NCI-H1930 (cell line): ENCODE results near the gene CLEC3B.

ENCODE experiments used
- DNase-seq, 2 experiments: peaks; one replicate each; lab custom pipeline; 2025; lab: John Stamatoyannopoulos, UW

The CLEC3B gene

DNA sequence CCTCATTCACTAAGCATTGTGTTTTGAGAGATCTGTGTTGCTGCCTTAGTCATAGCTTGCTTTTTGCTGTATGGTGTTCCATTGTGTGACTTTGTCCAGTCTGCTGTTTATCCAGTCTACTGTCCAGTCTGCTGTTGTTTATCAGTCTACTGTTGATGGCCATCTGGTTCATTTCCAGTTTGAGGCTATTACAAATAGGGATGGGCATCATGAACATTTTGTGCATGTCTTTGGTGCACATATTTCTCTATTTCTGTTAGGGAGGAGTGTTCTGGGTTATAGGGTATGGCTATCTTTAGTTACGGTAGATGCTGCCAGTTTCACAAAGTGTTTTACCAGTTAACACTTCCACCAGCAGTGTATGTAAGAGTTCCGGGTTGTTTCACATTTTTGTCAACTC is 22.2 kb upstream of the CLEC3B start:
- DNase-seq: no peak

DNA sequence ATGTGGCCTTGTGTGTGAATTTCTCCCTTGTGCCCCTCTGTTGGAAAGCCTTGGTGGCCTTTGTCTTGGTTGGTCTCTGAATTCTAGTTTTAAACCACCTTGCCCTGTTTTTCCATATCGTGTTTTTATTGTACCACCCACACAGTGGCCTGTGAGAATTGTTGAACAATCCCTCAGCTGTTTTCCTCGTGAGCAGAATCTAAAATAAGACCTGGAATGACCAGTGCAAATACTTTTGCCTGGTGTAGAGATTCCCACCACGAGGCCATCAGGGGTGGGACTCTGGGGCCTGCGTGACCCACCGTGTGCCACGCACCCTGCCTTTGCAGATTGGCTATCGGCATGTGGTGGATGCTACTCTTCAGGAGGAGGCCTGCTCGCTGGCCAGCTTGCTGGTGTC is 19.0 kb upstream of the CLEC3B start:
- DNase-seq: no peak

DNA sequence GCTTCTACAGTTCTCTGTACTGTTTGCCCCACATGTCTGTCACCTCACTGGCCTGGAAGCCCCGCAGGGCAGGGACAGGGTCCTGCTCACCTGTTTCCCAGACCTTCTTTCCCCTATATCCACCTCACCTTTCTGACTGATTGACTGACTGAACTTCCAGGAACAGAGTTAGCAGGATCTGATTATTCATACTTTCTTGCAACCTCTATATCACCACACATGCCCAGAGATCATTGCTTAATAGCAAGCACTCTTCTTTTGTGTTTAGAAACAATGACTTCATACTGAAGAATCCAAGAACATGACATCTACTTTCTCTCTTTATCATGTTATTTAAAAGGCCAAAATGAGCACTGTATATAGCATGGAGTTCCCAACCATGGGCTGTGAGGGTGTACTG is 18.0 kb upstream of the CLEC3B start:
- DNase-seq: no peak

DNA sequence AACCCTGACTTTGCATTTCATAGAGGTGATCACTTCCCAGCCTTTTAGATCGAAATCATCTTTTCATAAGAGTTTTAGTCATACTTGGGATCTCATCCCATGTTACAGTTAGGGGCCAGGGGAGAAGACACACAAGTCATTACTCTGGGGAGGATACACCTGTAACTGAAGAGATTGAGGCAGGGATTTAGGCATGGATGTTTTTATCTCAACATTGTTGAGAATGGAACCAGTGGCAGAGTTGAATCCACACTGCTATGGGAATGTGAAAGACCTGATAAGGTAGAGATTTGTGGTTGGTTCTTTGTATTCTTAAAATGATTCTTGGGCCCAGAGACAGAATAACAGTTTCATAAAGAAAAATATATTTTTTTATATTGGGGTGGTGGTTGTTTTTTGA is 16.2 kb upstream of the CLEC3B start:
- DNase-seq: no peak

DNA sequence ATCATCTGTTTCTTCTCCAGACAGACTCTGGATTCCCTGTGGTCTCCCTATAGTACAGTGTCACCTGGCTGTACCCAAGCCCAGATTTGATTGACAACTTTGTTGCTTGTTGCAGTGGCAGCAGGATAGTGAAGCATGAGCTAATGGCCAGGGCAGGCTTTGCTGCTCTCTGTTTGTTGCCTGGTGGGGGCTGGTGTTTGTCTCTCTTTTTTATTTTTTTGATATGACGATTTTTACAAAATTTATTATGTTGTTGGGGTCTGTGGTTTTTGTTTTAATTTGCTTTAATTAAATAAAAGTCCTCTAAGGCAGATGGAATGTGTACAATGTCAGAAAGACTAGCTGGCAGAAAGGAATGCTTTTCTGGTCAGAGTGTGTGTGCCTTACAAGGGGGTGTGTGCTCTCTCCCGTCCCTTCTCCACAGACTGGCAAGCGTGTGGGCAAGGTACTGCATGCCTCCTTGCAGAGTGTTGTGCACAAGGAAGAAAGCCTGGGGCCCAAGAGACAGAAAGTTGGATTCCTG is 15.2 kb upstream of the CLEC3B start:
- DNase-seq: no peak

DNA sequence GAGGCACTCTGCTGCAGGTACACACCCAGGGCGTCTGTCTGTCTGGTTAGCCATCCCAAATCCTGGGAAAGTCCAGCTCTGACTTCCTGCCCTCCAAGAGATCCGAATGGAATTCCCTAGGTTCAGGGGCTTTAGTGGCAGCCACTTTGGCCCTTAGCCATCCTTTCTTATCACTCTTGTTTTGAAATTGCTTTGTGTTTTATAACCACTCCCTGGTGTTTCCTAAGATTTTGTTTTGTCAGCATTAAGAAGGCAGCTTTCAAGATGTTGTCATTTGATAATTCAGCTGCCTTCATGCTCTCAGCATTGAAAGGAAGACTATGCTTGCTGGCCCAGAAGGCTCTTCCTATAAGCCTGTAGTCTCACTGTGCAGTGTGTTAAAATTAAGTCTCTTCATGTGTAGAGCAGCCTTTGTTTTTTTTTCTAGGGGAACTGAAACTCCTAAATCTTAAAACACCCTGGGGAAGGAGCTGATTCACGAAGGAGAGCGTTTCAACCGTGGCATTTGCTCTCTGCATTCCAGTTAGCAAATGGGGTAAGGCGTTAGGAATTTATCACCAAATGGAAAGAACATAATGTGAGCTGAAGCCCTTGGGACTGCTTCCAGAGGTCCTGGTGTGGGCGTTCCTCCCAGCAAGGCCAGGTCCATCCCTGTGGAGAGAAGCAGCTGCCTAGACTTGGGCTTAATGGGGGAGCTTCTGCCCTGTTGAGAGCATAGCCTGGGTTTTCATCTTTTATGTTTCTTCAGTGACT is 14.2 kb upstream of the CLEC3B start:
- DNase-seq: no peak

DNA sequence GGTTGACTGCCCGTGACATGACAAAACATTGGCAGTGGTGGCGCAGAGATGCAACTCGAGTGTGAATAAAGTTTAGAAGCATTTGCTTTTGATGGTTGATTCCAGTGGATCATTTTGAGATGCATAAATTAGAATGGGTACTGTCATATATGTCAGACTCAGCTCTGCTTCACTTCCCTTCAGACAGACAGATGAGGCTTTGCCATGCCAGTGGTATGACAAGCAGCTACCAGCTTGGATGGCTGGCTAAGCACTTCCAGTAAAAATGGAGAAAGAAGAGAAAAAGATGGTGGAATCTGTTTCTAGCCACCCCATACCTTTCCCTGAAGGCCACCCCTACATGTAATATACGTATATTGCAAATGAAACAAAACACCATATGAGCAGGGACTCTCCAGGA is 13.5 kb upstream of the CLEC3B start:
- no peak for DNase-seq

DNA sequence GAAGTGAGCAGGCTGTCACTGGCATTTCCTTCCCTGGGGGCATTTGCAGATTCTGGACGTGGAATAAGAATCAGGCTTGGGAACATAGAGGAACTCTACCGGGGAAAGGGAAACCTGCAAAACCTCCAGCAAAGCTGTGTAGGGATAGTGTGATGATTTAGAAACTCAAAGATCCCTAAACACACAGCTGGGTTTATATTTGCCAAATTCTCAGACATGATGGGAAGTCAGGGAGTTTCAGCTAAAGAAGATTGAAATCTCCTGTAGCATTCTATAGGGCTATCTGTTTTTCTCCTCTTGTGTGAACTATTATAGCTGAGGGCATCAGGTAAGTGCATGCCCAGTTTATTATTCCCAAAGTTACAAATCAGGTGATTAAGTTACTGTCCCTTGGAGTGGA is 9.2 kb upstream of the CLEC3B start:
- DNase-seq: no peak

DNA sequence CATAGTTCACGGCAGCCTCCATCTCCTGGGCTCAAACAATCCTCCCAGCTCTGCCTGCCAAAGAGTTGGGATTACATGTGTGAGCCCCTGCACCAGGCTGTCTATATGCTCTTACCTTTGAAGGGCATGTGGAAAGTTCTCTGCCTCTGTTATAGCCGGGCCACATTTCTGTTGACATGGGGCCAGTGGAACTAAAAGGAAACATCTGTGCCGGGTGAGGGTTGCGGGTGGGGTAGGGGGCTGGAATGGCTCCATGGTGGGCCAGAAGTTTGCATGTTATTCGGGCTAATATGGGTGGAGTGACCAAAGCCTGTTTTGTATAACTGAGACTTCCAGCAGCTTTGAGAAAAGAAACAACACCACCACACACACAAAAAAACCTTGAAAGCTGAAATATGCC is 8.3 kb upstream of the CLEC3B start:
- DNase-seq: no peak

DNA sequence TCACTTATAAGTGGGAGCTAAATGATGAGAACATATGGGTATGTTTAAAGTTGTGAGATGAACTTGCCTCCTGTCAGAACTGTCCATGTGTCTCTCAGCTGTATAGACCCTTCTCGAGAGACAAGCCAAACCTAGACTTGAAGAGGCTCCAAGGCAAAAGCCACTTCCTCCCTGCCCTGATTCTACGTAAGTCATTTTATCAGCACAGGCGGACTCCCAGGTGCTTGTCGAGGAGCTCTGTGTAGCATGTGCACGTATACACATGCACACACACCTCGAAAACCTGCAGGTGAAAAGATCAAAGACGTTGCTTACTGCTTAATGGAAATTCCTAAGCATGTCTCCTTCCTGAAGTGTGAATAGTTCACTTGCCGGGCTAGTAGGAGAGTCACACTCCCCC is 5.6 kb upstream of the CLEC3B start:
- DNase-seq: no peak

DNA sequence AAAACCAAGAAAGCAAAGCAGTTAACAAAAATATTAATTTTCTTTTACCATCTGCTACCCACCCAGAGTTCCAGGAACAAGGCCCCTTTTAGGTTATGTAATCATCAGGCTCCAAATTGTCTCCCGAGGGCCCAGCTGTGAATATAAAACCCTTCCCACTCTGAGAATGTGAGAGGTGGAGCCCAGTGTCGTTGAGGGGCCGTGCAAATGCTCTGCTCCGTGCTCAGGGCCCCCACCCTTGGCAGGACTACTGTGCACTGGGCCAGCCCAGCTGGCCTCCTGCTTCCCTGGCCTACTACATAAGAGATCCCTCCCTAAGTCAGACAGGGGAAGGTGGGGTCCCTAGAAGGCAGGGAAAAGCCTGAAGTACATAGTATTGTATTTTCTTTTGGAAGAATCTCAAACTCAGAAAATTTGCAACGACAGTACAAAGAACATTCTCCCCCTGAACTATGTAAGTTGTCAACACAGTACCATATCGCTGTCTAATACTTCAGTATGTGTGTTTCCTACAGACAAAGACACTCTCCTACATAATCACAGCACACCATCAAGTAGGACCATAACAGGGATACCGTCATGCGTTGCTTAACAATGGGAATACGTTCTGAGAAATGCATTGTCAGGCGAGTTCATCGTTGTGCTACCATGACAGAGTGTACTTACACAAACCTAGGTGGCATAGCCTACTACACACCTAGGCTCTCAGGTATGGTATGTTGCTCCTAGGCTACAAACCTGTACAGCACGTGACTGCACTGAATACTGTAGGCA is 4.4 kb upstream of the CLEC3B start:
- no peak for DNase-seq

DNA sequence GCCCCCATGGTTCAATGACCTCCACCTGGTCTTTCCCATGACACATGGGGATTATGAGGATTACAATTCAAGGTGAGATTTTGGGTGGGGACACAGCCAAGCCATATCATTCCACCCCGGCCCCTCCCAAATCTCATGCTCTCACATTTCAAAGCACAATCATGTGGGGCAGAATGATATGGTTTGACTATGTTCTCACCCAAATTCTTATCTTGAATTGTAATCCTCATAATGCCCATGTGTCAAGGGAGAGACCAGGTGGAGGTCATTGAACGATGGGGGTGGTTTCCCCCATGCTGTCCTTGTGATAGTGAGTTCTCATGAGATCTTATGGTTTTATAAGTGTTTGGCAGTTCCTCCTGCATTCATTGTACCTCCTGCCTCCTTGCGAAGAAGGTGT is 2.4 kb upstream of the CLEC3B start:
- no peak for DNase-seq

DNA sequence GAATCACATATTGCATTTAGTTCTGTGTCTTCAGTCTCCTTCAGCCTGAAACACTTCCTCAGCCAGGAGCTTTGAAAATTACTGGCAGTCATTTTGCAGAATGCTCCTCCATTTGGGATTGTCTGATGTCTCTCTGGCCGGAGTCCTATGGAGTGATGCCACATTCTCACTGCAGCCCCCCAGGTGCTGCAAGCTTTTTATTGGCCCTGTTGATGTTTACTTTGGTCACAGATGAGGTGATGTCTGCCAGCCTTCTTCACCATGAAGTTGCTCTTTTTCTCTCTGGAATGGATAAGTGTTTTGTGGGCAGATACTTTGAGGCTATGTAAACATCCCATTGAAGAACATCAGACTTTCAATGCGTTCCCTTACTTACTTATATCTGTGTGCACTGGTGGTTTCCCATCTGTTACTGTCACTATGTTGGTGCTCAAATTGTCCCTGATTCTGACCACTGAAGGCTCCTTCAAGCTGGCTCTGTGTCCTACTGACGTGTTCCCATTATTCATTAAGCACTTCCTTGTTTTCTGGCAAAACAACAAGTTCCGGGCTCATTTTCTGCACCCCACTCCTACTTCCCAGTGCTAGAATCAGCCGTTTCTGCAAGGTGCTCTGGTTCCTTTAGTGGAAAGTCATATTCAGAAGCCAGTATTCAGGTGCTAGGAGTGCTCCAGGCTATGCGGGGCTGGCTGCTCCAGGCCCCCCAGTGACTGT is 1.4 kb upstream of the CLEC3B start:
- DNase-seq: no peak

DNA sequence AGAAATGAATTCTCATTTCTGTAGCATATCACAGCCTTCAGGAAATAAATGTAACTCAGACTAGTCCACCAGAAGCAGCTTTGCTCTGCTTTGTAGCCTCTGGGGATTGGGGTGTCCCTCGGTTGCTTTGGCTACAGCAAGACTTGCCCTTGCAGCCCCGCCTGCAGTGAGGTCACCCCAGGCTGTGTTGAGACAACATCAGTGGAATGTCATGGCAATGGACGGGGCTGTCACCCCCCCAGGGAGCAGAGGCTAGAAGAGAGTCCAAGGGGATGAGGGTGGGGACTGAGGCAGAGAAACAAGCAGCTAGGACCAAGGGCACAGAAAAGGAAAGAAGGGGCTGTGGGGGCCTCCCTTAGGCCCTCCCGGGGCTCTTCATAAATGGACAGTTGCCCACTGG is 854 bp downstream of the CLEC3B start:
- no peak for DNase-seq

DNA sequence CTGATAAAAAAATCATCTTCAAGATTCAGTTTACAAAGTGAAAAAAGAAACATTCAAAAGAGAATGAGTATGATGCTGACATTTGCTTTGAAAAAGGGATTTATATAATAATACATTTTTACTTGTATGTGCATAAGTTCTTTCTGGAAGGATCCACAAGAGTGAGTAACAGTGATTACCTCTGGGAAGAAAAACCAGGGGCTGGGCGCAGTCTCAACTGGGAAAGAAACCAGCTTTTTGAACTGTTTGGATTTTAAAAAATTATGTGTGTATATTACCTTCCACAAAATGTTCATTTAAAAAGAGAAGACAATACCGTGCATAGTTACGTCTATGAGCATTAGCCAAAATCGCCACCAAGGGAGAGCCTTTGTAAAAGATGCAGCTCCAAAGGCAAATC is 1.3 kb downstream of the CLEC3B start:
- DNase-seq: no peak

DNA sequence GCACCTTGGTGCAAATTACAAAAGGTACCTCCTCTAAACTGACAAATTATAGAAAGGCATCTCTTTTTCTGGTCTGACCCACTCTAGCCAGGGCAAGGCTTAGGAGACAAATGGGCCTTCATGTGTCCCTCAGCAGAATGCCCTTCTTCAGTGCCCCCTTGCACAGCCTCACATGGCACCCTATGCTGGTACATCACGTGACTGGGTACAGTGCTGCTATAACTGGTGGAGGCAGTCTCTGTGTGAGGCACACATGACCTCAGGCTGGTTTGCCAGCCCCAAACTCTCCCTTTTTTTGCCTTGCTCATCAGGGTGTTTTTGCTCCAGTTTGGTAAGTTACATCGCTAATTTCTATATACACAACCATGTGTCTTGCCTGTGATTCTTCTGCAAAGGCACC is 3.1 kb downstream of the CLEC3B start:
- DNase-seq: no peak

DNA sequence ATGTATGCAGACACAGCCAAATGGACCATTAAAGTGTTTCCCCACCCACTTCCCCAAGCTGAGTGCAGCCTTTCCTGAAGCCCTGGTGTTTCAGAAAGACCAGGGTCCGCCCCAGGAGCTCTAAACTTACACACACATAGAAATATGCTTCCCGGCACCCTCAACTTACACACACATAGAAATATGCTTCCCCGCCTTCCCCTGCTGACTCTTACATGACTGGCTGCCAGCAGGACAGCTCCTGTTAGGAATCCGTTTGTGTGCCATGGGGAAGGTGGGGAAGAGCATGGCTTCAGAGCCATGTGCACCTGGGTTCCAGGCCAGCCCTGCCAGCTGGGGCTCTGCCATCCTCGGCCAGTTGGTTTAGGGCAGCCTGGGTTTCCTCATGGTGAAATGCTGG is 3.6 kb downstream of the CLEC3B start:
- DNase-seq: no peak

DNA sequence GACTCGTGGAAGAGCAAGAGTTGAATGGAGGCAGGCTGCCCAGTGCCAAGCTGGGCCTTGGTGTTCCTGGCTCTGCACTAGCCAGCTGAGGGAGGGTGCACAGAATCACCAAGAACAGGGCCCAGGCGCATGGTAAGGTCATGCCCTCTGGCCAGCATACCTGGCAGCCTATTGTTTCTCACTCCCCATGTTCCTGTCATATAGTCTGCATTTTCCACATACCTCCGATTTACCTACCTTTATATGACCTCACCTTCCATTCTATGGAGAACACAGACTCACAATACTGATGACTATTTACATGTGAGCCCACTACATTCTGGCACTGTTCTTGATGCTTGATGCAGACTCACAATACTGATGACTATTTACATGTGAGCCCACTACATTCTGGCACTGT is 5.4 kb downstream of the CLEC3B start:
- DNase-seq: no peak

DNA sequence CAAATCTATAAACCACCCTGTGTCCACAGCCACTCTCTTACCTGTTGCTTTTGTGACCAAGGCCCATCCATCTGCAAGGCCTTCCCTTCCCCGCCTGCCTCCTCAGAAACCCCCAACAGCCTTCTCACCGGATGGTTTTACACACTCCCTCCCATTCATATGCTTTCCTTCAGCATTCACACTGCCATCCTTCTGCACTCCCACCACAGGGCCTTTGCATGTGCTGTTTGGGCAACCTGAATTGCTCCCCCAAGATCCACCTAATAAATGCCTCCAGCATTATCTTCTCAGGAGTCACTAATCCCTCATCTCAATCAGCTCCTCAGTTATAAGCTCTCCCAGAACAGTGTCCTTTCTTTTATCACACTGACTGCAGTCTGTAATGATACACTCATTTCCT is 6.0 kb downstream of the CLEC3B start:
- no peak for DNase-seq

DNA sequence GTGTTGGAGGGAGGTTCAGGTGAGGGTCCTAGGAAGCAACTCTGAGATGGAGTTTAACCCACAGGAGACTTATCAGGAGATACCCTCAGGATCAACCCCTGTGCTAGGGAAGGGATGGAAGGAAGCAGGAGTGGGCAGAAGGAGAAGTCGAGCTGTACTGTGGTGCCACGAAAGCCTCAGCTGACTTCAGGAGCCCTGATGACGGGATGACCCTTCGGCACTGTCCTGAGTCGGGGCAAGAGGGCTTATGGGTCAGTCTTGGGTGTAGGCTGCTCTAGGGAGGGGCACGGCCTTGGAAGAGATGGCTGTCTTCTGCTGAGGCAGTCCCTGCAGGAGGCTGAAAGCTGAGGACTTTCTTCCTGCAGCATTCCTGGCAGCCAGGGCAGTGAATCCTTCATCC is 7.7 kb downstream of the CLEC3B start:
- DNase-seq: no peak

DNA sequence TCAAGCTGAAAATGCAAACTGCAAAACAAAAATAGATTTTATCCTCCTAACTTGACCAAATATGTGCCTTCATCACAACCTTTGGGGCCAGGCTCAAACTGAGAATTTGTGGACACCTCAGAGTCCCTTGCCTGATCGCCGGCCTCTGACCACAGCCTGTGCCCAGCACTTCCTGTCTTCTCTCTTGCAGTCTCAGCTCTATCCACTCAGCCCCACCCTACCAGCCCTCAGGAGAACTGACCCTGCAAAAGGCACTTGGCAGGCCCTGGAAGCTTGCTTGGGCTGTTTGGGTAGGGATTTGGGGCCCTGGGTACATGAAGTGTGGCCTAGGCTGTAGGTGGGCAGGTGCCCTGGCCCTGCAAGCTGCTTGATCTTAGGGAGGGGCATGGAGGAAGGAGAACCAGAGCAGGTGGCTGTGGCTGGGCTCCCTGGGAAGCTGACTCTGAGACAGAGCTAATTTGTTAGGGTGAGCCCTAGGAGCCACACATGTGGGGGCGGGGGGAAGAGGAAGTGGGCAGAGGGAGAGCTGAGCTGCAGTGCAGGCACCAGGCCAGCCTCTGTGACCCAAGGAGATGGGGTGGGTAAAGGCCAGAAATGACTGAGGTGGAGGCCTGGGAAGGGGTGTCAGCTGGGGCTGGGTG is 8.6 kb downstream of the CLEC3B start:
- DNase-seq: no peak
